ENCODE measurements around the gene CRCP.

DNA sequence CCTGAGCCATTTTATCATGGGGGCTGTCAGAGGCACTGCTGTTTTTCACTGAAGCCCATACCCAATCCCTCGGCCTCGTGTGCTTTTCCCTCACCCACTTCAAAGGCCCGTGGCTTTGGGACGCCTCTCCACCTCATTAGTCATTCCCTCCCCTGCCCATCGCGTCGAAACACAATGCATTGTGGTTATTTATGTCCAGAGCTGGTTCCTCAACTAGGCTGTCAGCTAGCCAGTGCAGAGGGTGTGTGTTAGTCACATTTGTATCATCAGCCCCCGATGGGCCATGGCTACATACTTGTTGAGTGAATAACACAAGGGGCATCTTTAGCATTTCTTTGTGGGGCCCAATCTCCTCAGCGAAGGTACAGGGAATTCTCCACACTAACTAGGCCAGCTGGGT, 3.8 kb upstream of the CRCP start:
- TF ChIP-seq EZH2 (IDR thresholded peaks at IDR 0.05) (no peak), FOXP2 (optimal IDR thresholded peaks at IDR 0.05; ENCODE audit: control extremely low read depth, extremely low read length, insufficient read depth) (no peak), POLR2AphosphoS5 (IDR thresholded peaks at IDR 0.05; ENCODE audit: borderline replicate concordance, low read depth, low read length) (no peak)
